Erythroblast (primary cell): ENCODE results near the gene MAP2K7.

Source experiments
- GATA1 ChIP-seq: IDR thresholded peaks from 2 replicates; pipeline ENCODE4 v1.6.1; 2011; ENCODE audit warnings: low read depth, mild to moderate bottlenecking, control low read depth, low read length, moderate library complexity
- POLR2A ChIP-seq: IDR thresholded peaks from 2 replicates; pipeline ENCODE4 v1.6.1; 2011; ENCODE audit warnings: mild to moderate bottlenecking, low read length

- TF ChIP-seq POLR2A (no peak), GATA1 (no peak)
Observed at GRCh38 chr19:7879836-7880235, 23.8 kb upstream of the MAP2K7 start.
